HG03521 (cell line): ENCODE results near the gene LRTM2.

Experiments
- ATAC-seq: cut with Tn5 transposase; IDR thresholded peaks from one replicate; pipeline ENCODE4 v1.9.1; 2021; ENCODE audit warnings: mild to moderate bottlenecking, moderate library complexity; ENCODE audit not compliant: unreplicated experiment

The LRTM2 gene

GRCh38 chr12:1820191-1820895 lies at the start of gene LRTM2:
TSS of gene LRTM2 (plus strand) at chr12:1820565. CDS start at chr12:1828149, 7,584 bp downstream.
- ATAC-seq: no peak

GRCh38 chr12:1773937-1774655 lies 46.3 kb upstream of the LRTM2 start:
- no peak for ATAC-seq

- no peak for ATAC-seq
Measured at GRCh38 chr12:1776170-1776921, 44.0 kb upstream of the LRTM2 start.

GRCh38 chr12:1777798-1778197 lies 42.6 kb upstream of the LRTM2 start:
- no peak for ATAC-seq

GRCh38 chr12:1778911-1779310 lies 41.5 kb upstream of the LRTM2 start:
- no peak for ATAC-seq

- ATAC-seq: no peak
Measured at GRCh38 chr12:1779783-1780182, 40.6 kb upstream of the LRTM2 start.

- no peak for ATAC-seq
Measured at GRCh38 chr12:1781772-1782171, 38.6 kb upstream of the LRTM2 start.

- no peak for ATAC-seq
Measured at GRCh38 chr12:1782215-1782614, 38.1 kb upstream of the LRTM2 start.

- ATAC-seq: no peak
Measured at GRCh38 chr12:1787714-1788113, 32.7 kb upstream of the LRTM2 start.

- no peak for ATAC-seq
Measured at GRCh38 chr12:1790444-1790843, 29.9 kb upstream of the LRTM2 start.

GRCh38 chr12:1791104-1791841 lies 29.1 kb upstream of the LRTM2 start:
- no peak for ATAC-seq

GRCh38 chr12:1792406-1792805 lies 28.0 kb upstream of the LRTM2 start:
- no peak for ATAC-seq

GRCh38 chr12:1793426-1794210 lies 26.7 kb upstream of the LRTM2 start:
- no peak for ATAC-seq

- no peak for ATAC-seq
Measured at GRCh38 chr12:1794440-1795090, 25.8 kb upstream of the LRTM2 start.

GRCh38 chr12:1795221-1795784 lies 25.1 kb upstream of the LRTM2 start:
- no peak for ATAC-seq

- peak; percentile 94 for ATAC-seq
Measured at GRCh38 chr12:1795785-1796514, 24.4 kb upstream of the LRTM2 start.

- peak; percentile 21 for ATAC-seq
Measured at GRCh38 chr12:1796515-1797010, 23.8 kb upstream of the LRTM2 start.
